Tibial nerve (tissue), 4 donors: ENCODE data around the gene GATAD2A.

Experiments used
- EP300 ChIP-seq, 2 donors: sonication (generic); formaldehyde crosslinking; IDR thresholded peaks; one replicate each; pipeline ENCODE4 v1.6.1; 2017; ENCODE audit warnings: antibody characterized with exemption in 2 of 2, mild to moderate bottlenecking in 1 of 2
- POLR2A ChIP-seq, 2 donors: fragments of 450-650 bp; IDR thresholded peaks; one replicate each; pipeline ENCODE4 v1.6.1; 2017; ENCODE audit warnings: antibody characterized with exemption in 2 of 2, mild to moderate bottlenecking in 2 of 2, moderate library complexity in 2 of 2
- TF ChIP-seq, protein P1 (sequence below), 5 experiments: fragments of 200-600 bp in 3 of 5; fragments of 450-650 bp in 2 of 5; sonication (generic) in 3 of 5; IDR thresholded peaks; one replicate each; pipeline ENCODE4 v1.5.1; 2016 to 2019; ENCODE audit warnings: antibody characterized with exemption in 5 of 5, mild to moderate bottlenecking in 3 of 5, moderate library complexity in 2 of 5

DNA sequence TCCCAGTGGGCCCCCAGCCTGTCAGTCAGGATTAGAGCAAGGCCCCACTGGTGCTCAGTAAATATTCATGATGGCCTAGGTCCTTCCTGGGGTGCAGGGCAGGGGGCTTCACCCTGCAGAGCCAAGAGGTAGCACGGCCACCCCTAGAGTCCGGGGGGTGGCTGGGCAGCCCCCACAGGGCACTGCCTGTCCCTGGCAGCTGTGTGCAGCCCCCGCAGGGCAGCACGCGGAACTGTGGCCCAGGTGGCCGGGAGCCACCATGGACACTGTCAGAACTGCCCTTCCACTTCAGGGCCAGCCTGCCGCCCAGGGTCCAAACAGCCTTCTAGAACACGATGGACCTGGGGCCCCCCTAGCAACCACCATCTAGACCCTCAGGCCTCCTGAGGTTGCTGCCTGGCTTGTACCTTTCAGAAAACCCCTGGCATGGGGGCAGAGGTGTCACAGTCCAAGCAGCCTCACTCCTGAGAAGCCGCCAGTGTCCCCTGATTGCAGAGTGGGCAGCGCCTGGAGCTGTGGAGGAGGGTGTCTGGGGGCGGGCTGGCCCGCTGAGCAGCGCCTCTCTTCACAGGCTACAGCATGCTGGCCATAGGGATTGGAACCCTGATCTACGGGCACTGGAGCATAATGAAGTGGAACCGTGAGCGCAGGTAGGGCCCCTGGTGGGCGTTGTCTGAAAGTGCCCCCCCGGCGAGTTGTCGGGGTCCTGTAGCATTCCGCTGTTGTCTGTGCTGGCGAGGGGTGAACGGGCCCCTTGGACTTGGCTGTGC, 120.3 kb downstream of the GATAD2A start:
- TF ChIP-seq, protein P1, sequence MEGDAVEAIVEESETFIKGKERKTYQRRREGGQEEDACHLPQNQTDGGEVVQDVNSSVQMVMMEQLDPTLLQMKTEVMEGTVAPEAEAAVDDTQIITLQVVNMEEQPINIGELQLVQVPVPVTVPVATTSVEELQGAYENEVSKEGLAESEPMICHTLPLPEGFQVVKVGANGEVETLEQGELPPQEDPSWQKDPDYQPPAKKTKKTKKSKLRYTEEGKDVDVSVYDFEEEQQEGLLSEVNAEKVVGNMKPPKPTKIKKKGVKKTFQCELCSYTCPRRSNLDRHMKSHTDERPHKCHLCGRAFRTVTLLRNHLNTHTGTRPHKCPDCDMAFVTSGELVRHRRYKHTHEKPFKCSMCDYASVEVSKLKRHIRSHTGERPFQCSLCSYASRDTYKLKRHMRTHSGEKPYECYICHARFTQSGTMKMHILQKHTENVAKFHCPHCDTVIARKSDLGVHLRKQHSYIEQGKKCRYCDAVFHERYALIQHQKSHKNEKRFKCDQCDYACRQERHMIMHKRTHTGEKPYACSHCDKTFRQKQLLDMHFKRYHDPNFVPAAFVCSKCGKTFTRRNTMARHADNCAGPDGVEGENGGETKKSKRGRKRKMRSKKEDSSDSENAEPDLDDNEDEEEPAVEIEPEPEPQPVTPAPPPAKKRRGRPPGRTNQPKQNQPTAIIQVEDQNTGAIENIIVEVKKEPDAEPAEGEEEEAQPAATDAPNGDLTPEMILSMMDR (IDR thresholded peaks at IDR 0.05) = no peak
- no peak for TF ChIP-seq POLR2A (IDR thresholded peaks at IDR 0.05)
- no peak for TF ChIP-seq EP300 (IDR thresholded peaks at IDR 0.05)
